Activated naive CD4-positive, alpha-beta T cell (primary cell): ENCODE measurements around the gene ZNF648.
"Not testable (repeated sequence)": the region's sequence is repeated elsewhere in the genome, so short reads cannot be mapped to it uniquely, and the experiment has no call there.

Experiments
- DNase-seq, 4 experiments: peaks; one replicate each; lab custom pipeline; 2025; lab: John Stamatoyannopoulos, UW

The ZNF648 gene

DNA sequence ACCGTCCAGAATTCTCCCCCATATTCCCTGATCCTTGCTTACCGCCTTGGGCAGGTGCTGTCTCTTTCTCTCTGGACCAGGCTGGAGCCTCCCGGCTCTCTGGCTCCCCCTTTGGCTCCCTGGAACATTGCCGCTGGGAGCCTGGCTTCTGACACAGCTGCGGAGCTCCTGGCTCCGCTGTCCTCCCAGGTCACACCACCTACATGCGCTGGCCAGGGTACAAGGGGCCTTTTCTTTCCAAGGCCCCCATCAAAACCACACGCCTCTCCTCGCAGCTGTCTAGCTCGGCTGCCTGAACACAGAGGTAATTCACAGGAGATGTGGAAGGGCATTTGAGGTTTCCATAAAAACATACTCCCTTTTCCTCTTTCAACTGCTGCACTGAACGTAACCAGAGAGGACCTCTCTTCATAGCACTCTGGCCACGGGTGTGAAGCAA lies 7.5 kb upstream of the ZNF648 start:
- no peak for DNase-seq

DNA sequence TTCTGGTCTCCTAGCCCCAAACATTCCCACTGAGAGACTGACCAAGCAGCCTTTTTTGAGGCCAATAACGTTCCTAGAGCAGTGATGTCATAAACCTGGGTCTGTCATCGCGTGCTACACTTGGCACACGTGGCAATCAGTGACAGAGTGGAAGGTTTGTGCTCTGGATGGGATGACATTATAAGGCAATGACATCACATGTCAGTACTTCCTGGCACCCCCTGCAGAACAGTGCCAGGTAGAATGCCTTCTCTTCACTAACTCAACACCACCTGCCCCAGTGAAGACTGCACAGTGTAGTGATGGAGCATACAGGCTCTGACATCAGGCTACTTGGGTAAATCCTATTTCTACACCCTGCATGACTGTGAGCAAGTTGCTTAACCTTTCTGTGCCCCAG lies 5.4 kb upstream of the ZNF648 start:
- DNase-seq = no peak

DNA sequence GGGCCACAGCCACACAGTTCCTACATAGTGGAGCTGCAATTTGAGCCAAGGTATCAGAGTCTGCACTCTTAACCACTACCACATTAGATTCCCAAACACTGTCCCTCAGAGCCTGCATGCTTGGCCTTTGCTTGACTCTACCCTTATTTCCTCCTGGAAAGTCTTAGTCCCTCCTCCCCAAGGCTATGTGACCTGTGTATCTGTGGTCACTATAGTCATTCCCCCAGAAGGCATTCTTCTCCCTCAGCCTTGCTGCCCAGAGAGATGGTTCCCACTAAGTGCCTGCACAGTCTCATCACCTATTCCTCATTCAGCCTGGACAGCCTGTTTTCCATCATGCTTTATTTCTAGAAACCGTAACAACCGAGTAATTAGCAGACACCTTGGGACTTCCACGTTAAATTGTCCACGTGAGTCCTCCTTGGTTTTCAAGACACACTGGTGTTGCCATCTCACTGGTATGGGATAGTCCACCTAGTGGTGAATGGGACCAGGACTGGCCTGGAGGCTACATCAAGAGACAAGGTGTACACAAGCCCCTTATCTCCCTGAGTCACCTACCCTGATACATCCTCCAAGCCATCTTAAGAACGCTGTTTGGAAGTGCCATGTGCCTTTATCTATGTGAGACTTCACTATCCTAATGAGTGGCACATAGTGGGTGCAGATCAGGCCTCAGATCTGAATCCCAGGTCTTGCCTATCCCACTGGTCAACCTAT lies 3.8 kb upstream of the ZNF648 start:
- DNase-seq = no peak

DNA sequence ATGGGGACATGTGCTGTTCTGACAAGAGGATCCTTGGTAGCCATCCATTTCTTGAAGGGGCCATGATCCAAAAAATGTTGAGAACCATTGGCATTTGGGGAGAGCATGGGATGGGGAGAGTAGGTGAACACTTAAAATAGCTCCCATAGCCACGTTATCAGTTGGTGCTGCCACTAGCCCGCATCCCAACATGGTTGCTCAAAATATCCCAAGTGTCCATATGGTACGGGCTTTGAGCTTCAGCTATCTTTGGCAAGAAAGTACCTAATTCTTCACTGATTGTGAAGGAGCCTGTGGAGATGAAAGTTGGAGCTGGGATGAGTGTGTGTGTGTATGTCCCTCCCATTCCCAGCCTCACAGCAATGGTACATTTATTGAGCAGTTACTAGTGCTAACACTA lies 3.1 kb upstream of the ZNF648 start:
- DNase-seq = no peak

DNA sequence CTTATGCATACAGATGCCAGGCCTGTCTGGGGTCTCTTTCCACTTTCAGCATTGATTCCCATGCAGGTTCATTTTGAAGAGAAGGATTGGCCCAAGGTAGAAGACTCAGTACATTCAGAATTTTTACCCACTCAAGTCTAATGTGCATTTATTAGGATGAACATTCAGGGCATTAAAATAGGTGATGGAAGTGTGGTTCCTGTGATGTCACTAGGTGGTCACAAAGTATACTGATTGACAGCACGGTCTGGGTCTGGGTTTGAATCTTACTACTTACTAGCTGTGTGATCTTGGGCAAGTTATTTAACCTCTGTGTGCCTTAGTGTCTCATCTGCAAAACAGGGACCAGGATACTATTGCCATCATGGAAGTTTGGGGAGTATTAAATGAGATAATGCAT lies 711 bp upstream of the ZNF648 start:
- no peak for DNase-seq

DNA sequence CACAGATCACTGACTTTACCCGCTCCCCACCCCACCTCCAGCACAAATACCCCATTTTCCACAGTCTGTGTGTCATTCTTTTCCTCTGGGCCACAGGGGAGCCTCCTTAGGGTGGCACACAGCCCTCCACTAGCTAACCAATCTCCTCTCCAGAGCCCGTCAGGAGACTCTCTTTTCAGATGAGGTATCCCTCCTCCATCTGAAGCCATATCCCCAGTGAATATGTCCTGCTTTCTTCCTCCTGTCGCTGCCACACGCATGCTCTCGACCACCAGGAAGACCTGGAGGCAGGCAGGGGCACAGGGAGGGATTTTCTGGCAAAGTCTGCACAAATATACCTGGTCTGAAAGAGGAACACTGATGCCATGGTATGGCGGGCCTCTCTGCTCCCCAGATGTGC lies 635 bp downstream of the ZNF648 start:
- DNase-seq = no peak

DNA sequence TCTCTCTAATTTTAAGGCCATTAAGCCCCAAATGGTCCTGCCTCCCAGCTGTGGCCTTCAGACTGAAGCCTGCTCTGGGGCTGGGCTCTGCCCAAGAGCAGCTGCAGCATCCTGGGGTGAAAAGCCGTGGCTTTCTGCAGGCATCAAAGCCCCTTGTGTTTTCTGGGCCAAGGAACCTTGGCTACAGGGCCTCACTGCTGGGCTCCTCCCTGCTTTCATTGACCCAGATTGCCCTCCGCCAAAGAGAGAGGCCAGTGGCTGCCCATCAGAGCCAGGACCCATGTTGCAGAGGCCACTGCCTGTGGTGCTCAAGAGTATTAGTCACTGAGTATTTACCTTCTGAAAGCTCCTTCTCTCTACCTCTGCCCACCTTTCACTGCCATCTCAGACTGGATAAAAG lies 1.6 kb downstream of the ZNF648 start:
- no peak for DNase-seq

DNA sequence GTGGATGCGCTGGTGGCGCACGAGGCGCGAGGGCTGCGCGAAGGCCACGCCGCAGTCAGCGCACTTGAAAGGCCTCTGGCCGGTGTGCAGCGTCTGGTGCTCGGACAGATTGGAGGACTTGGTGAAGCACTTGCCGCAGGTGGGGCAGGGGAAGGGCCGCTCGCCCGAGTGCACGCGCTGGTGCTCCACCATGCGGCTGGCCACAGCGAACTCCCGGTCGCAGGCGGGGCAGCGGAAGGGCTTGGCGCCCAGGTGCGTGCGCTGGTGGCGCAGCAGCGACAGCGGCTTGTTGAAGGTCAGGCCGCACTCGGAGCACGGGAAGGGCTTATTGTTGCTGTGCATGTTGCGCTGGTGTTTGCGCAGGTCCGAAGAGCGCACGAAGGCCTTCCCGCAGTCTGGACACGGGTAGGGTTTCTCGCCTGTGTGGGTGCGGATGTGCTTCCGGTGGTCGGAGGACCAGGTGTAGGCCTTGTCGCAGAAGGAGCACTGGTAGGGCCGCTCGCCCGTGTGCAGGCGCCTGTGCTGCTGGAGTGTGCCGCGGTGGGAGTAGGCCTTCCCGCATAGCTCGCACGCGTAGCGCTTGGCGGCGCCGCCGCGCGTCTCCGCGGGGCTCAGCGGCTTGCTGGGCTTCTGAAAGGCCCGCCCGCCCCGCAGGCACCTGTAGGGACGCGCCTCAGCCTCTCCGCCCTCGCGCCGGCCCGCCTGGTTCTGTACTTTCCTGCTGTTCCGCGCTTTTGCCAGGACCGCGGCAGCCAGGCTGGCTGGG lies 4.7 kb downstream of the ZNF648 start:
- DNase-seq = no peak

DNA sequence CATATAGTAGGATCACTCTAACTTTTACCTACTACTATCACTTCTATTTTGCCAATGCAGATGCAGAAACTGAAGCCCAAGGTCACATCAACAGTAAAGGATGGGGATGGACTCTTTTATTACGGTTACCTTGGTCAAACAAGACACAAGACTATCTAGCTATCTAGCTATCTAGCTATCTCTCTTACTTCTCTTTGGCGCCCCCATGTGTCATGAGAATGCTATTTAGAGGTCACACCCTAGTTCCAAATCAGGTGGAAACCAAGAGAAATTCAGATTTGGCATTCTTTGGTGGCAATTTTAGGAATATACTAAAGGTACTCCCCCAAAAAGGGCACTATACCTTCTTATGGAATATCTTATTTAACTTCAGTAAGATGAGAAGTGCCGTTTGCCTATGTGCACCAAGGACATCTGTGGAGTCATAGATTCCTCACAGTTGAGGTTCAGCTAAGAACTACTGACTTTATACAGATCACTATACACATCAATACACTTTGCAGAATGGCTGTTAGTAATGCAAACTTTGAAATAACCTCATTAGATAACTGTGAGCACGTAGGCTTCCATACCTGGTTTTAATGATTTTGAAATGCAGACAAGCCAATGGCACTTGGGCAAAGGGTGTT lies 6.7 kb downstream of the ZNF648 start:
- peak in 2 of 4 experiments; percentile 30 to 36 for DNase-seq

DNA sequence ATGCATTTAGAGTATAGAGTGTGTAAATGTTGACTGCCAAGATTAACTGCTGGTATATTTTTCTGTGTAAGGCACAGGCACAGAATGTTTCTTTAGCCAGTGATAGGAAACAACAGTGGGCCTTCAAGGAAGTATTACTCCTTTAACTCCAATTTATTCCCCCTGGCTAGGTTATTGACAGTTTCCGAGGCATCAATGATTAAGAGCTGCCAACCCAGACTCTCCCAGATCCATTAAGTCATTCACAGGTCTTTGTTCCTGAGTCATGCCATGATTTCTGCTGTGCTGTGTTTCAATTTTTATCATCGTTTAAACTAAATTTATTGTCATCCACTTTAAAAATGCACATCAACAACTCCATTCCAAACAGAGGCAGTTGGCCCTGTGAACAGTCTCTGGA lies 9.2 kb downstream of the ZNF648 start:
- no peak for DNase-seq

DNA sequence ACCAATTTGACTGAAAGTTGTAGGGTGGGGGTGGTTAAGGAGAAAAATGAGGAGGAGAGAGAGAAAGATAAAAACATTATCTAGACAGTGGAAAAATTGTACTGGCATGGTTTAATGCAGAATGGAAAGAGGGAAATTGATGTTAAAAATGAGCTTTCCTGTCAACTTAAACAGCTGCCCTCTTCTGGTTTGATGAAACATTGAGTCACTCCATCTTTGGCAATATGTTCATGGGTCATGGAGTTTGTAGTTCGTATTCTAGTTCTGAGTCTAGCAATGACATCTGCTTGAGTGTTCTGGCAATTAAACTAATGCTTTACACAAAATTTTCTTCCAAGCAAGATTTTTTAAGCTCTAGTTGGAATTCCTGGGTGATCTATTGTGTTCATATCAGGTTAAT lies 9.6 kb downstream of the ZNF648 start:
- no peak for DNase-seq

DNA sequence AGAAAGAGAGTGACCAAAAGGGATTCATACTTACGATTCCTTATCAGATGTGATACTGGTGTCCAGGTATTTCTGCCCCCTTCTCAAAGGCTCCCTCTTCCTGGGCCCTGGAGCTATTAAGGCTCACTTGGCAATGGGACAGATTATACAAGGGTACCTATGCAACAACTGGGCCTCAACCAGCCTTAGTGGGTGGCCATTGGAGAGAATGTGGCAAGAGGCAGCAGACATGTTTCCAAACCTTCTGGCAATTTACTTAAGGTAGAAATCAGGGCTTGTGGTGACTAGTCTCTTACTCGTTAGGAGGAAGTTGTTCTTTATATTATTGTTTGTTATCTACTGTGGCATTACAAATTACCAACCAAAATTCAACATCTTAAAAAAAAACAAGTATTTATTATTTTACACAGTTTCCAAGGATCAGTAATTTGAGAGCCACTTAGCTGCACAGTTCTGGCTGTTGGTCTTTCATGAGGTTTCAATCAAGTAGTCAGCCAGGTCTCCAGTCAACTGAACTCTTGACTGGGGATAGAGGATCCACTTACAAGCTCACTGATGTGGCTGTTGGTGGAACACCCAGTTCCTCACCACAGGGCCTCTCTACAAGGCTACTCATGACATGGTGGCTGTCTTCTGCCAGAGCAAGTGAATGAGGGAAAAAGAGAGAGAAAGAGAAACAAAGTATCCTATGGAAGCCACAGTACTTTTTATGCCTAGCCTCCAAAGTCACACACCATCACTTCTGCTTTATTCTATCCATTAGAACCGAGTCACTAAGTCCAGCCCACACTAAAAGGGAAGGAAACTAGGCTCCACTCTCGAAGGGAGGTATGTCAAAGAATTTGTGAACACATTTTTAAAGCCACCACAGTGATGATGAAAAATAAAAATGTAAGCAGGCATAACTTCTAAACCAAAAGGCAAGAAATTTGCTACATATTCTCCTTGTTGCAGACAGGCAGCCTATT lies 10.7 kb downstream of the ZNF648 start:
- no peak for DNase-seq

DNA sequence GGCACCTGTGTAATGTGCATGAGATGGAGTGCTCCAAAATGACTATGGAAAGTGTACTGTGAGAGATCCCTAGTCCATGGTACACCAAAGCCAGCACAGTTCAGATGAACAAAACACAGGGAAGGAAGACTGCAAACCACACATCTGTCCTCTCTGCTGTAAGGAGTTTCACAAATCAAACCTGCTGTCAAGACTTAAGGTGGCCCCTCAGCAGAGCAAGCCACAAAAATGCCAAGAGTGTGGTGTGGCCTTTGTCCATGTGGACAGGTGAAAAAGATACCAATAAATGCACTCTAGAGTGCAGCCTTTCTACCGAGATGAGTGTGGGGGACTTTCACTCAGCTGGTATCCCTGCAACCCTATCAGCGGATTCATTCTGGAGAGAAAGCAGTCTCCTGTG lies 12.9 kb downstream of the ZNF648 start:
- no peak for DNase-seq

DNA sequence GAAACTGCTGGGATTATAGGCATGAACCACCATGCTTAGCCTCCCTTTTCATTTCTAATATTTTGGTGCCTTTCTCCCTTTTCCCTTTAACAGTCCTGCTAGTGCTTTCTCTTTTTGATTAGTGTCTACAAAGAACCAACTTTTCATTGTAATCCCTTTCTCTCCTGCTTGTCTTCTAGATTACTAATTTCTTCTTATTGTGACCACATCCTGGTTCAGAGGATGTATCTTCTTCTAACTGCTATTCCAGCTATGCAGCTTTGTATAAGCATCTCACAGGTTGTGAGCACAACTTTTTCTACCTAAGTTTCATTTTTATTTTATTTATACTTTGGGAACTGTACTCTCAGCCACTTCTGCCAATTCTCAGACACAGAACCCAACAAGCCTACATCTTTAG lies 14.7 kb downstream of the ZNF648 start:
- DNase-seq = no peak

DNA sequence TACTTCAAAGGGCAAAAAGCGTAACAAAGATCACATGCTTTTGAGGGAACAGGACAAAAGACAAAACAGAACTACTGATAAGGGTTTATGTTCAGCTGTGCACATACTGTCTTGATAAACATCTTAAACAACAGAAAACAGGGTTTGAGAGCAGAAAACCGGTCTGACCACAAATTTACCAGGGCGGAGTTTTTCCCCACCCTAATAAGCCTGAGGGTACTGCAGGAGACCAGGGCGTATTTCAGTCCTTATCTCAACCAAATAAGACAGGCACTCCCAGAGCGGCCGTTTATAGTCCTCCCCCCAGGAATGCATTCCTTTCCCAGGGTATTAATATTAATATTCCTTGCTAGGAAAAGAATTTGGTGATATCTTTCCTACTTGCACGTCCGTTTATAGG lies 16.0 kb downstream of the ZNF648 start:
- DNase-seq = not testable (repeated sequence)

DNA sequence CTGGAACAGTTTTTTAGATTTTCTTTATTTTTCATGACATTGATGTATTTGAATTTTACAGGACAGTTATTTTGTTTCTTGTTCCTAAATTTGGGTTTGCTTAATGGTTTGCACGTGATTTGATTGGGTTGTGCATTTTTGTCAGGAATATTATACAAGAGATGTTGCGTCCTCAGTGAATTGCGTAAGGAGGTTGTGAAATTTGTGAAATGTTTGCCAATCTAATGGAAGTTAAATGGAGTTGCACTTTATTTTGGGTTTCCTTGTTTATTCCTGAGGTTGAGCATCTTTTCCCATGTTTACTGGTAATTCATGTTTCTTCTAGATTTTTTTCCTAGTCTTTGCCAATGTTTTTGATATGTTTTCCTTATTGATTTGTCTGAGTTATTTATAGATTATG lies 19.9 kb downstream of the ZNF648 start:
- DNase-seq = no peak

DNA sequence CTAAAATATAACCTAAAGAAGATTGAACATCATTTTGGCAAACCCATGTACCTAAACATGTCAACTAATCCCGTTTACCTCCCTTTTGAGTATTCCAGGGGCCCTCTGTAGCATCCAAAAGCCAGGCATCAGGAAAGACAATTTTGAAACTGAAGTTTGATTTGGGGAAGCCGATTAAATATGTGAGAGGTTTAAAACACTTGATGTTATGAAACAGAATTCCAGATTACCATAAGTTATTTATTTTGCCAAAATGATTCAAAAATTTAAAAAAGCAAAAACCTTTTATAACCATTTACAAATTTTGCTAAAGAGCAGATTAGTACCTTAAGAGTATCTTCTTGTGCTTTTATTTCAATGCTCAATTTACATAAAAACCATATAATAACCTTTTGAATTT lies 23.3 kb downstream of the ZNF648 start:
- no peak for DNase-seq

DNA sequence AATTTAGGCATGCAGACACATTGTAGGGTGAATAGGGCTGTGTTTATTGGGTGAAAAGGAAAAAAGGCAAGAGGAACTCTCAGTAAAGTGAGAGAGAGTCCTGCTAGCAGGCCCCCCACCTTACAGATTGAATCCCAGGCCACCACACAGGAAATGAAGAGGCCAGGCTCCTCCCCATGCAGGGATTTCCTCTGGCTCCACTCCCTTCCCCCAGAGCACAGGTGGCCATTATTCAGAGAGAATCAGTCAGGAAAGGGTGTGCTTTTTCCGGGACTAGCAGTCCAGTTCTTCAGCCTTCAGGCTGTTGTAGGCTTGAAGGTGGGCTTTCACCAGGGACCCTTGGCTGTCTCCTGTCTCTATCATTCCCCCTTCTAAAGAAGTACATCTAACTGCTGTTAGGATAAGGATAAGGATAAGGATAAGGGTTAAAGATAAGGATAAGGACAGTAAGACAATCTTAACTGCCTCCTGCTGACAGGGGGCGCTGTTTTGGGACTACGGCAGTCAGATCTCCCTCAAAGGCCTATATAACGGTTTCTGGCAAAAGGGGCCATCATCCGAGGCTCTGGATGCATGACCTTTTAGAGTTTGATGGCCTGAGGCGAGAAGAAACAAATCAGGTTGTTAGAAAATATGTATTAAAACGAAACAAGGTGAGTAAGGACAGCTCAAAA lies 26.3 kb downstream of the ZNF648 start:
- DNase-seq = no peak

DNA sequence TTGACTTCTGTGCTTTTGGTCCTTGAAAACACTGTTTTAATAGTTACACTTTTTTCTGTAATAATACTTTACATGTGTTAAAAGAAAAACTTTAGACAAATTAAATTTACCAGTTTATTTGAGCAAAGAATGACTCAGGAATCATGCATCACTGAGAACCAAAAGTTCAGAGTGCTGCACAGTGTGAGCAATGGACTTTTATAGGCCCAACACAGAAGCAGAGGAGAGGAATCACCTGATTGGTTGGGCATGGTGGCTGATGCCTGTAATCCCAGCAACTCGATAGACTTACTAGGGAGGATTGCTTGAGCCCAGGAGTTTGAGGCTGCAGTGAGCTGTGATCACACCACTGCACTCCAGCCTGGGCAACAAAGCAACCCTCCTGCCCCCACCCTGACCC lies 29.3 kb downstream of the ZNF648 start:
- DNase-seq = no peak

DNA sequence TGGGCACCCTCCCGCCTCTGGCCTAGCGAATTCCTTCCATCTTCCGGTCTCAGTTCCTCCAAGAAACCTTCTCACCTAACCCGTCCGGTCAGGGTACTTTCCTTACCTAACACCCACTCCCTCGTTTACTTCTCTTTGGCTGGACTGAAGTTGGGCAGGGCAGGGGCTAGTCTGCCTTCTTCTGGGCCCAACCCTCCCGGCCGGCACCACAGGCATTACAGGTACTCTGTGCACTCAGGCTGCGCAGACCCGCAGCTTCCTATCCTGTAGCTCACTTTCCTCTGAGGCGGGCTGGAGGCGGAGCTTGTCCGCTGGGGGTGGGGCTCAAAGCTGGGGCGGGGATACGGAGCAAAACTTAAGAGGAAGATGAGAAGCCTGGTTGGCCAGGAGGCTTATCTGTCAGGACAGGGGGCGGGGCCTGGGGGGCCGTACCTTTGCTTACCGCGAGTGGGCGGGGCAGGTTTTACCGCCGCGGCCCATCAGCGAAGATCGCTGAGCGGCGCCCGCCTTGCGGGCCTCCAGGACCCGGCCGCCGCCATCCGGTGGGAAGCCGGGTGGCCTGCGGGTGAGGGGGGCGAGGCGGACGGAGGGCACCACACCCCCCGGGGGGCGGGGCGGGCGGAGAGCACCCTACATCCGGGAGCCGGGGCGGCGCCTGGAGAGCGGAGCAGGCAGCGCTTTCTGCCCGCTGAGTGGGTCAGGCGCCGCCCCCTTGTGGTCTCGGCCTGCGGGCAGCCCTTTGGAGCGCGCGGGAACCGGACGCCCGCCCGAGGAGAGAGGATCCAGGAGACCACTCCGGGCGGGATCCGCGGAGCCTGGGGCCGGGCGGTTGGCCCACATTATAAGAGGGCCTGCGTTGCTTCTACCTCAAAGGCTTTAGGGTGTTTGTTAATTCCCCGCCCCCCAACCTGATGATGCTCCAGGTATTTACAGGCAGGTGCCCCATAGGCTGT lies 31.9 kb downstream of the ZNF648 start:
- DNase-seq = peak; percentile 90 to 99 (median 94)
